C1 segment of cervical spinal cord (tissue), 14 donors: Measurements from ENCODE around the gene ZNF280B.
"Not testable (repeated sequence)": the region's sequence is repeated elsewhere in the genome, so short reads cannot be mapped to it uniquely, and the experiment has no call there.

Source experiments
- DNase-seq, 14 donors: peaks; one replicate each; lab custom pipeline; 2025; lab: John Stamatoyannopoulos, UW

The ZNF280B gene

DNA sequence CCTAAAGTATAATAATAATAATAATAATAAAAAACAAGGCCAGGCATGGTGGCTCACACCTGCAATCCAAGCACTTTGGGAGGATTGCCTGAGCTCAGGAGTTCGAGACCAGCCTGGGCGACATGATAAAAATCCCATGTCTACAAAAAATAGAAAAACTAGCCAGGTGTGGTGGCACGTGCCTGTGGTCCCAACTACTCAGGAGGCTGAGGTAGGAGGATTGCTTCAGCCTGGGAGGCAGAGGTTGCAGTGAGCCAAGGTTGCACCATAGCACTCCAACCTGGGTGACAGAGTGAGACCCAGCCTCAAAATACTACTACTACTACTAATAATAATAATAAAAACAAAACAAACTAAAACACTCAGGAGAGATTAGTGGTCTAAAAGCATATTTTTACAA is 27.1 kb upstream of the ZNF280B start:
- DNase-seq: no peak

GRCh38 chr22:22534604-22535415 is 26.3 kb upstream of the ZNF280B start:
- no peak for DNase-seq

DNA sequence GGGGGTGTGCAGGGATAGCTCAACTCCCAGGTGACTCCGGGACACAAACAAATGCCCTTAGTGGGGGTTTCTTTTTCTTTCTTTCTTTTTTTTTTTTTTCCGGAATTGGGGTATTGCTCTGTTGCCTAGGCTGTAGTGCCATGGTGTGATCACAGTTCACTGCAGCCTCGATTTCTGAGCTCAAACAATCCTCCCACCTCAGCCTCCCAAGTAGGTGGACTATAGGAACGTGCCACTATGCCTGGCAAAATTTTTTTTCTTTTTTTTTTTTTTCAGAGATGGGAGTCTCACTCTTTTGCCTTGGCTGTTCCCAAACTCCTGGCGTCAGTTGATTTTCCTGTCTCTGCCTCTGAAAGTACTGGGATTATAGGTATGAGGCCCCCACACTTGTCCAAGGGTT is 25.3 kb upstream of the ZNF280B start:
- DNase-seq: no peak

DNA sequence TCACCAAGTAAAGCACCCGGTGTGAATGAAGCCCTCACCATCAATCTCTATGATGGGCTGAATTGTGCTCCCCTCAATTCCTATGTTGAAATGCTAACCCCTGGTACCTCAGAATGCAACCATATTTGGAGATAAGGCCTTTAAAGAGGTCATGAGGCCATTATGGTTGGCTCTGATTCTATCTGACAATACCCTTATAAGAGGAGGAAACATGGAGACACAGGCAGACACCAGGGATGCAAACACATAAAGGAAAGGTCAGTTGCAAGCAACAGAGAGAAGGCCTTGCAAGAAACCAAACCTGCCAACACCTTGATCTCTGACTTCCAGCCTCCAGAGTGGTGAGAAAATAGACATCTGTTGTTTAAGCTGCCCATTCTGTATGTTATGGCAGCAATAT is 24.9 kb upstream of the ZNF280B start:
- no peak for DNase-seq

GRCh38 chr22:22532547-22533071 is 24.1 kb upstream of the ZNF280B start:
- not testable (repeated sequence) for DNase-seq

DNA sequence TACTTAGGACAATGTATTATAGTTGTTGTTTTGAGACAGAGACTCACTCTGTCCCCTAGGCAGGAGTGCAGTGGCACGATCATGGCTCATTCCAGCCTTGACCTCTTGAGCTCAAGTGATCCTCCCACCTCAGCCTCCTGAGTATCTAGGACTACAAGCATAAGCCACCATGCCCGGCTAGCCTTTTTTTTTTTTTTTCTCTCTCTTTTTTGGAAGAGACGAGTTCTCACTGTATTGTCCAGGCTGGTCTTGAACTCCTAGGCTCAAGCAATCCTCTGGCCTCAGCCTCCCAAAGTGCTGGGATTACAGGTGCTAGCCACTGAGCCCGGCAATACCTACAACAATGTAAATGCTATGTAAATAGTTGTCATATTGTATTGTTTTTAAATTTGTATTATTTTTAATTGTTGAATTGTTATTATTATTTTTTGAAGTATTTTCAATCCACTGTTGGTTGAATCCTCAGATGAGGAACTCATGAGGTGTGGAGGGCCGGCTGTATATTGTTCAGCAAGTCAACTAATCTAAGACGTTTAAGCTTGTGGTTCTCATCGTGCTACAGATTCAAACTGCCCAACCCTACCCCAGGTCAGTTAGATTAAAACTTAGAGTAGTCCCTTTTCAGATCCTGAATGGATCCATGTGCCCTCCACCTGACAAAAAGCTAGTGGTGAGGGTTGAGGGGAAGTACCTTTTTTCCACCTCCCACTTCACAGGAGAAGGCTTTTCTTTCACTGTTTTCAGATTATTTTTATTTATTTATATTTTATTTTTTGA is 23.4 kb upstream of the ZNF280B start:
- DNase-seq: no peak

DNA sequence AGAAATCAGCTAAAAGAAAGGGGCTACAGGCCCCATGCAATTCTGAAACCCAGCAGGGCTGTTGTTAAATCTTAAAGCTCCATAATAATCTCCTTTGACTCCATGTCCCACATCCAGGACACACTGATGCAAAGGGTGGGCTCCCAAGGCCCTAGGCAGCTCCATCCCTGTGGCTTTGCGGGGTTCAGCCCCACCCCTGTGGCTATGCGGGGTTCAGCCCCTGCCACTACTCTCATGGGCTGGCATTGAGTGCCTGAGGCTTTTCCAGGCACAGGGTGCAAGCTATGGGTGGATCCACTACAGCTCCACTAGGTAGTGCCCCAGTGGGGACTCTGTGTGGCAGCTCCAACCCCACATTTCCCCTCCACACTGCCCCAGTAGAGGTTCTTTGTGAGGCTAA is 20.2 kb upstream of the ZNF280B start:
- no peak for DNase-seq

DNA sequence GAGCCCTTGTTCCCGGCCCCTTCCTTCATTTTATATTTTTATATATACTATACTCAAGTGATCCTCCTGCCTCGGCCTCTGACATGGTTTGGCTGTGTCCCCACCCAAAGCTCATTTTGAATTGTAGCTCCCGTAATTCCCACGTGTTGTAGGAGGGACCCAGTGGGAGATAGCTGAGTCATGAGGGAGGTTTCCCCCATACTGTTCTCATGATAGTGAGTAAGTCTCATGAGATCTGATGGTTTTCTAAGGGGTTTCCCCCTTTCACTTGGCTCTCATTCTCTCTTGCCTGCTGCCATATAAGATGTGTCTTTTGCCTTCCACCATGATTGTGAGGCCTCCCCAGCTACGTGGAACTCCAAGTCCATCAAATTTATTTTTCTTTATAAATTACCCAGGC is 18.8 kb upstream of the ZNF280B start:
- no peak for DNase-seq

- DNase-seq: no peak
These were observed 17.8 kb upstream of the ZNF280B start for GRCh38 chr22:22526125-22526912.

- DNase-seq: no peak
These were observed 15.0 kb upstream of the ZNF280B start for GRCh38 chr22:22523494-22523893.

GRCh38 chr22:22521631-22522030 is 13.1 kb upstream of the ZNF280B start:
- no peak for DNase-seq

GRCh38 chr22:22520667-22521602 is 12.4 kb upstream of the ZNF280B start:
- no peak for DNase-seq

- DNase-seq: no peak
These were observed 11.6 kb upstream of the ZNF280B start, which contains the start of gene ZNF280A for GRCh38 chr22:22520020-22520656. TSS of gene ZNF280A (minus strand) at chr22:22520270. CDS start at chr22:22515630, 4,640 bp downstream.

DNA sequence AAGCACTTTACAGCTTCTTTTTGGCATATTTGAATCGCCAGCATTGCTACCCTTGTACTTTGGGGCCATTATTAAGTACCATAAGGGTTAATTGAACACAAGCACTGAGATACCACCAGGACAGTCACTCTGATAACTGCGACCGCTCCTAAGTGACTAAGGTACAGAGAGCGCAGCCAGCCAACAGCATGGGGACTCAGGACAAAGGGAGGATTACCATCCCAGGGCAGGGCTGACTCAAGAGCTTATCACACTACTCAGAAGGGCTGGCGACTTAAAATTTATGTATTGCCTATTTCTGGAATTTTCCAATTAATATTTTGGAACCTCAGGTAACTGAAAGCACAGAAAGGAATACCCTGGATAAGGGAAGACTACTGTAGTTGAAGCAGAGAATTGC is 11.0 kb upstream of the ZNF280B start:
- no peak for DNase-seq

DNA sequence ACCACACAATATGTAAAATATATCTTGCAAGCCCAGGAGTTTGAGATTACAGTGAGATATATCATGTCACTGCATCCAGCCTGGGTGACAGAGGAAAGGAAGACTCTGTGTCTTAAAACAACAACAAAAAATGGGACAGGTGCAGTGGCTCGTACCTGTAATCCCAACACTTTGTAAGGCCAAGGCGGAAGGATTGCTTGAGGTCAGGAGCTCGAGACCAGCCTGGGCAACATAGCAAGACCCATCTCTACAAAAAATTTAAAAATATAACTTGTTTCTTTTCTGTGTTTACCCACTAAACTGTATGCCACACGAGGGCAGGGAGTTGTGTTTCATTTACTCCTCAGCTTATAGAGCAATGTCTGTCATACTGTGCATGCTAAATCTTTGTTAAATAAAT is 8.4 kb upstream of the ZNF280B start:
- DNase-seq: no peak

DNA sequence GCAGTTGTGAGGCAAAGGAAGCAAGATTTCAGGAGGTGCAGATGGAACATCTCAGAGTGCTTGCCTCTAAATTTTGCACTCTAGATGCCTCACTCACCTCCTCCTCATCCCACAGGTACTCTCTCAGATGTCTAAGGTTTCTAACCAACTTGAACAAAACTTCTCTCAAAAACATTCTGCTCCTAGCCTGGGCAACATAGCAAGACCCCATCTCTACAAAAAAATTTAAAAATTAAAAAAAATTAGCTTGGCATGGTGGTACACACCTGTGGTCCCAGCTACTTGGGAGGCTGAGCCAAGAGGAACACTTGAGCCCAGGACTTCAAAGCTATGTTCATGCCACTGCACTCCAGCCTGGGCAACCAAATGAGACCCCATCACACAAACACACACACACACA is 7.3 kb upstream of the ZNF280B start:
- DNase-seq: no peak

- not testable (repeated sequence) for DNase-seq
These were observed 5.9 kb upstream of the ZNF280B start for GRCh38 chr22:22514431-22514830.

GRCh38 chr22:22513619-22514018 is 5.1 kb upstream of the ZNF280B start:
- DNase-seq: no peak

- no peak for DNase-seq
These were observed 4.4 kb upstream of the ZNF280B start for GRCh38 chr22:22512951-22513350.

GRCh38 chr22:22510833-22511232 is 2.3 kb upstream of the ZNF280B start:
- DNase-seq: not testable (repeated sequence)
